GM12878 (cell line): ENCODE data around the gene MINPP1. TPM values are rescaled to one million over a fixed set of nuclear protein-coding genes. Genes with fewer than 3 reads are reported as not detected.

Source experiments
- ATAC-seq: fragments of 200-7000 bp; cut with Tn5 transposase; 3 replicates; pipeline ENCODE4 v1.9.1; 2020; ENCODE audit warnings: mild to moderate bottlenecking, moderate library complexity
- BruUV-seq: library from RNA; stranded (reverse); fragments of 400-500 nt; replicated peaks from 2 replicates; lab custom pipeline; 2021; lab: Mats Ljungman, UMichigan
- CTCF ChIA-PET: fragments of 300-600 bp; sonication (Branson Sonifier 250); formaldehyde crosslinking; extraction: SDS; loops from one replicate; lab custom pipeline; 2021; ENCODE audit warnings: inconsistent platforms; lab: Yijun Ruan, JAX
- POLR2A ChIA-PET: fragments of 350-600 bp; formaldehyde crosslinking; extraction: SDS; loops from one replicate; lab custom pipeline; 2021; ENCODE audit warnings: inconsistent platforms; lab: Charles Lee
- RAD21 ChIA-PET: fragments of 300-600 bp; sonication (Branson Sonifier 250); formaldehyde crosslinking; loops from one replicate; lab custom pipeline; 2023; ENCODE audit warnings: antibody characterized with exemption; ENCODE audit not compliant: unreplicated experiment; lab: Charles Lee
- SMC1A ChIA-PET: fragments of 300-600 bp; sonication (Branson Sonifier 250); formaldehyde crosslinking; loops from one replicate; lab custom pipeline; 2023; ENCODE audit not compliant: unreplicated experiment, uncharacterized antibody; lab: Charles Lee
- DNase-seq: peaks from one replicate; pipeline ENCODE4 v3.0.0-alpha.2; 2011; ENCODE audit warnings: low read depth, low spot score
- FAIRE-seq: peaks from 3 replicates; lab custom pipeline; 2011; peaks lifted over from hg19 to GRCh38; lab: Jason Lieb, UNC
- H2AFZ ChIP-seq: 2 replicates; pipeline ENCODE4 v1.6.0; 2011; ENCODE audit warnings: low read depth, low read length, control low read depth; ENCODE audit not compliant: control insufficient read depth
- H3K27ac ChIP-seq: 2 replicates; pipeline ENCODE4 v1.5.1; 2011; ENCODE audit warnings: control low read depth; ENCODE audit not compliant: control insufficient read depth, insufficient read depth
- H3K27me3 ChIP-seq, 2 experiments: replicated peaks in 1 of 2; 2 replicates each; pipeline versions ENCODE4 v1.6.0 to v1.6.1; 2011; ENCODE audit warnings: low read length in 1 of 2; ENCODE audit not compliant: control insufficient read depth in 2 of 2, insufficient read depth in 2 of 2
- H3K36me3 ChIP-seq, 2 experiments: 2 replicates each; pipeline ENCODE4 v1.5.1; 2011; ENCODE audit warnings: low read length in 1 of 2; ENCODE audit not compliant: control insufficient read depth in 2 of 2, insufficient read depth in 2 of 2
- H3K4me1 ChIP-seq: 2 replicates; pipeline ENCODE4 v1.6.1; 2011; ENCODE audit warnings: mild to moderate bottlenecking, low read length, moderate library complexity, mixed read lengths; ENCODE audit not compliant: control insufficient read depth, insufficient read depth
- H3K4me2 ChIP-seq: 2 replicates; pipeline ENCODE4 v1.6.0; 2011; ENCODE audit warnings: control low read depth; ENCODE audit not compliant: control insufficient read depth, insufficient read depth
- H3K4me3 ChIP-seq: fragments of 200-600 bp; sonication (generic); 2 replicates; pipeline ENCODE4 v1.5.1; 2016
- H3K79me2 ChIP-seq: 2 replicates; pipeline ENCODE4 v1.6.0; 2011; ENCODE audit warnings: low read length; ENCODE audit not compliant: control insufficient read depth, insufficient read depth
- H3K9ac ChIP-seq: 2 replicates; pipeline ENCODE4 v1.8.0; 2011; ENCODE audit warnings: low read length, control low read depth, mixed read lengths; ENCODE audit not compliant: control insufficient read depth, insufficient read depth
- H3K9me3 ChIP-seq: replicated peaks from 3 replicates; pipeline ENCODE4 v1.5.1; 2011; ENCODE audit warnings: mild to moderate bottlenecking, low read length; ENCODE audit not compliant: control insufficient read depth, insufficient read depth
- H4K20me1 ChIP-seq: 2 replicates; pipeline ENCODE4 v1.6.0; 2011; ENCODE audit not compliant: control insufficient read depth, insufficient read depth
- BCL3 ChIP-seq: IDR thresholded peaks from 2 replicates; pipeline ENCODE4 v1.6.1; 2011; ENCODE audit warnings: borderline replicate concordance, low read depth, mild to moderate bottlenecking, moderate library complexity, low read length; ENCODE audit not compliant: insufficient read depth, poor library complexity, severe bottlenecking
- CREB1 ChIP-seq: IDR thresholded peaks from 2 replicates; pipeline ENCODE4 v1.6.1; 2012; ENCODE audit warnings: low read depth, mild to moderate bottlenecking, inconsistent platforms
- CREM ChIP-seq: IDR thresholded peaks from 2 replicates; pipeline ENCODE4 v1.6.1; 2014; ENCODE audit warnings: antibody characterized with exemption, low read depth
- FOXM1 ChIP-seq: IDR thresholded peaks from 2 replicates; pipeline ENCODE4 v1.6.1; 2012; ENCODE audit warnings: low read depth, mild to moderate bottlenecking, inconsistent platforms, low read length, moderate library complexity
- MEF2A ChIP-seq: IDR thresholded peaks from 2 replicates; pipeline ENCODE4 v1.6.1; 2011; ENCODE audit warnings: low read depth, mild to moderate bottlenecking, low read length, moderate library complexity; ENCODE audit not compliant: insufficient read depth
- MEF2B ChIP-seq: fragments of 450-650 bp; IDR thresholded peaks from 2 replicates; pipeline ENCODE4 v1.6.1; 2018; ENCODE audit warnings: mild to moderate bottlenecking, moderate library complexity; ENCODE audit not compliant: partially characterized antibody, poor library complexity, severe bottlenecking
- NBN ChIP-seq: fragments of 450-650 bp; IDR thresholded peaks from 2 replicates; pipeline ENCODE4 v1.6.1; 2016
- NFIC ChIP-seq: IDR thresholded peaks from 2 replicates; pipeline ENCODE4 v1.6.1; 2012; ENCODE audit warnings: low read depth, mild to moderate bottlenecking, inconsistent platforms, low read length, moderate library complexity
- NRF1 ChIP-seq: conservative IDR thresholded peaks from 2 replicates; pipeline ENCODE4 v1.6.1; 2011; ENCODE audit warnings: mild to moderate bottlenecking, low read depth, low read length, improper control_type of control experiment
- RAD51 ChIP-seq: fragments of 450-650 bp; IDR thresholded peaks from 2 replicates; pipeline ENCODE4 v1.6.1; 2016; ENCODE audit warnings: moderate library complexity, mild to moderate bottlenecking, inconsistent platforms
- RUNX3 ChIP-seq: IDR thresholded peaks from 2 replicates; pipeline ENCODE4 v1.6.1; 2012; ENCODE audit warnings: low read length, inconsistent platforms
- SMAD5 ChIP-seq: IDR thresholded peaks from 2 replicates; pipeline ENCODE4 v1.6.1; 2016; ENCODE audit warnings: antibody characterized with exemption, low read depth
- TCF7 ChIP-seq: IDR thresholded peaks from 2 replicates; pipeline ENCODE4 v1.6.1; 2014; ENCODE audit warnings: antibody characterized with exemption, borderline replicate concordance
- WGBS: methylation state at CpG from one replicate; pipeline ENCODE4 v1.1.6; 2016; ENCODE audit warnings: low lambda C conversion rate; ENCODE audit not compliant: insufficient replicate concordance, insufficient coverage; ENCODE audit errors: missing lambda C conversion rate; 5-methylcytosine and 5-hydroxymethylcytosine counted together
- in situ Hi-C: fragments of 300-500 bp; cut with MboI; formaldehyde crosslinking; loops from 9 replicates; pipeline ENCODE4 v1.14.3; 2018; ENCODE audit warnings: mixed read lengths
- intact Hi-C: fragments of 100-400 bp; cut with micrococcal nuclease; formaldehyde crosslinking; loops from one replicate; pipeline ENCODE4 v1.14.2; 2022; ENCODE audit not compliant: unreplicated experiment
- polyA plus RNA-seq, 11 experiments: library from polyadenylated mRNA; depleted of rRNA in 4 of 11; unstranded in 6 of 11; stranded (reverse) in 5 of 11; fragments of >200 nt; fragmentation: Nextera tagmentation in 4 of 11; fragmentation: Illumina TruSeq in 1 of 11; extraction: Ambion mirVana in 4 of 11; extraction: Trizol in 1 of 11; gene quantifications; 1 replicate in 1 of 11; 2 replicates in 10 of 11; pipeline versions ENCODE4 v1.2.1 to v1.2.3, GENCODE V29; 2011 to 2016; ENCODE audit warnings: inconsistent platforms in 2 of 11, missing spikeins in 2 of 11, low read depth in 1 of 11
- total RNA-seq, 4 experiments: library from RNA; depleted of rRNA in 3 of 4; stranded (reverse); fragments of >200 nt in 3 of 4; fragmentation: Illumina TruSeq in 1 of 4; extraction: Trizol in 1 of 4; gene quantifications; 2 replicates each; pipeline versions ENCODE4 v1.2.1 to v1.2.3, GENCODE V29; 2013 to 2021
- TF ChIP-seq, protein P1 (sequence below): IDR thresholded peaks from 2 replicates; pipeline ENCODE4 v1.6.1; 2012; ENCODE audit warnings: low read length, inconsistent platforms

Gene MINPP1
- total and polyA plus RNA-seq, 10 of the 15 experiments (the other 5 are each of a cell fraction or from before 2014, with no cell fraction given), result 3.9 to 29.2 (median 10.7) TPM

DNA sequence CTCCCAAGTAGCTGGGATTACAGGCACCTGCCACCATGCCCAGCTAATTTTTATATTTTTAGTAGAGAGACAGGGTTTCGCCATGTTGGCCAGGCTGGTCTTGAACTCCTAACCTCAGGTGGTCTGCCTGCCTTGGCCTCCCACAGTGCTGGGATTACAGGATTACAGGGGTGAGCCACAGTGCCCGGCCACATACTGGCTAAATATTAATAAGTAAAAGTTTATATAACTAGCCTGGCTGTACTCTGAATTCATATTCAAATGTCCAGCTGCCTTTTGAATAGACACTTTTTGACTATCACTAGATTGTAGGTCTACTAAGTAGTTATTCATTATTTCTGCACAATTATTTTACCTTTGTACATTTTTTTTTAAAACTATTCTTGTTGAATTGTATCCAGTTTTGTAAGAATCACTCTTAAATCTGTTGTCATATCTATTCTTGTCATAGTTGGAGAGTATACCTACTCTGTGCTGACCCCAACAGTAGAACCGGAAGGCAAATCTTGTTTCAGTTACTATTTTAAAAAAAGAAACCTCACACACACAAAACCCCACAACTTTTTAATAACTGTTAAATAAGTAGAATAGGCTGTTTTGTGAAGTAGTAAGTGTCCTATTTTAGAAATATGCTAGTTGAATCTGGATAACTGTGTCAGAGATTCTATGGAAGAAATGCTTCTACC is 29.6 kb downstream of the MINPP1 start:
- Histone ChIP-seq H3K36me3 (no peaks in the 10 kb centered on the region), H2AFZ (no peak overlapping the region; the same call in 1 of the 2 replicates), H3K4me2 (peak overlapping the region; percentile 40), H3K27ac (peak overlapping the region; percentile 78), H3K79me2 (no peaks in the 10 kb centered on the region; the same call in 1 of the 2 replicates), H3K9me3 (no peaks in the 10 kb centered on the region), H3K4me1 (peaks cover 17% of the 10 kb centered on the region), H3K4me3 (no peak overlapping the region), H3K9ac (no peak overlapping the region), H4K20me1 (no peaks in the 10 kb centered on the region), H3K27me3 (no peaks in the 10 kb centered on the region)
- intact Hi-C loops (no loop called here), in situ Hi-C loops (loop anchor here (25.0 kb wide), 1 partner anchor 203 kb away; no protein-coding TSS in a partner anchor)
- ChIA-PET SMC1A (interaction anchor here (0.5 to 1.5 kb wide), 8 partner anchors 10 to 579 kb away, joined by 3 to 7 read pairs (median 4); partner anchors contain the start of gene MINPP1), POLR2A (interaction anchor here (0.6 kb wide), 1 partner anchor 580 kb away, joined by 3 read pairs; no protein-coding TSS in a partner anchor), CTCF (interaction anchor here (0.6 to 2.9 kb wide), 12 partner anchors 13 to 545 kb away, joined by 3 to 30 read pairs (median 4); partner anchors contain the start of gene MINPP1), RAD21 (interaction anchor here (0.6 to 3.1 kb wide), 4 partner anchors 200 to 641 kb away, joined by 3 to 20 read pairs (median 6); no protein-coding TSS in a partner anchor)
- ATAC-seq (peak; percentile 86), DNase-seq (peak; percentile 23), FAIRE-seq (no peak)
- 33% methylated on average over 3 of the region's 3 CpGs for WGBS
- BruUV-seq, result no TSS peak
- peak; percentile 22; the same call in 1 of the 2 replicates for TF ChIP-seq TCF7
- TF ChIP-seq CREM, result peak; percentile 55
- TF ChIP-seq MEF2B, result peak; percentile 67
- peak; percentile 79 for TF ChIP-seq RUNX3
- peak; percentile 20; the same call in 1 of the 2 replicates for TF ChIP-seq FOXM1
- TF ChIP-seq CREB1, result 0 out of 2 replicates have a peak, but pooled peaks have one; percentile 21
- TF ChIP-seq NFIC, result peak; percentile 85
- no peak for TF ChIP-seq NRF1
- no peak for TF ChIP-seq RAD51
- 0 out of 2 replicates have a peak, but pooled peaks have one; percentile 3 for TF ChIP-seq NBN
- TF ChIP-seq, protein P1, sequence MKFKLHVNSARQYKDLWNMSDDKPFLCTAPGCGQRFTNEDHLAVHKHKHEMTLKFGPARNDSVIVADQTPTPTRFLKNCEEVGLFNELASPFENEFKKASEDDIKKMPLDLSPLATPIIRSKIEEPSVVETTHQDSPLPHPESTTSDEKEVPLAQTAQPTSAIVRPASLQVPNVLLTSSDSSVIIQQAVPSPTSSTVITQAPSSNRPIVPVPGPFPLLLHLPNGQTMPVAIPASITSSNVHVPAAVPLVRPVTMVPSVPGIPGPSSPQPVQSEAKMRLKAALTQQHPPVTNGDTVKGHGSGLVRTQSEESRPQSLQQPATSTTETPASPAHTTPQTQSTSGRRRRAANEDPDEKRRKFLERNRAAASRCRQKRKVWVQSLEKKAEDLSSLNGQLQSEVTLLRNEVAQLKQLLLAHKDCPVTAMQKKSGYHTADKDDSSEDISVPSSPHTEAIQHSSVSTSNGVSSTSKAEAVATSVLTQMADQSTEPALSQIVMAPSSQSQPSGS, result 0 out of 2 replicates have a peak, but pooled peaks have one; percentile 58
- TF ChIP-seq BCL3, result no peak
- TF ChIP-seq SMAD5, result no peak
- TF ChIP-seq MEF2A, result peak; percentile 91
